ENCODE data around the gene SYCP1.

- TF ChIP-seq CTCF (IDR thresholded peaks at IDR 0.05) (no peak), POLR2A (IDR thresholded peaks at IDR 0.05) (no peak)
Observed at GRCh38 chr1:114982251-114982650, 127.6 kb downstream of the SYCP1 start.
